ENCODE data around the gene TAF1.

GRCh38 chrX:71396576-71396975 lies 30.4 kb downstream of the TAF1 start:
- TF ChIP-seq CTCF (conservative IDR thresholded peaks at IDR 0.05) (no peak), EZH2 (IDR thresholded peaks at IDR 0.05; ENCODE audit: low read depth) (no peak)
